ENCODE data around the gene HIVEP1.

HIVEP1 gene

DNA sequence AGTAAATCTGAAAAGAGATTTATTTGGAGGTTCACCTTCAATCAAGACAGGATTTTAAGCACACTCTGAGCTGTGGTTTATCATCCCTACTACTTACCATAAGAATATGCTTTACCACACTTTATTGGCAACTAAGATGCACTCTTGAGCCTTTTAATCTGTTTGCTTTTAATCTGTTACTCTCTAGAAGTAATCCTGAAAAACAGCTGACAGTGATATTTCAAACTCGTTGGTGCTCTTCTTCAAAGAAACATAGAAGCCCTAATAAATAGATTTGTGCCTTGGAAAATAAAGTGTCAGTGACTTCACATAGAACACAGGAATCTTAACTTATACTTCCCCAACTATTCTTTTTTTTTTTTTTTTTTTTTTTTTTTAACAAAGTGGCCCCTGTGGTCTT lies 102.9 kb downstream of the HIVEP1 start:
- DNase-seq (ENCODE audit: low read depth in 1 of 2, low spot score in 1 of 2), result no peak
- no peak for TF ChIP-seq JUND (IDR thresholded peaks at IDR 0.05; ENCODE audit: low read depth)
- in situ Hi-C loops (cut with HindIII; ENCODE audit: low pct_unique_long_range_greater_than_20kb, low sequenced_read_pairs), result no loop called here

DNA sequence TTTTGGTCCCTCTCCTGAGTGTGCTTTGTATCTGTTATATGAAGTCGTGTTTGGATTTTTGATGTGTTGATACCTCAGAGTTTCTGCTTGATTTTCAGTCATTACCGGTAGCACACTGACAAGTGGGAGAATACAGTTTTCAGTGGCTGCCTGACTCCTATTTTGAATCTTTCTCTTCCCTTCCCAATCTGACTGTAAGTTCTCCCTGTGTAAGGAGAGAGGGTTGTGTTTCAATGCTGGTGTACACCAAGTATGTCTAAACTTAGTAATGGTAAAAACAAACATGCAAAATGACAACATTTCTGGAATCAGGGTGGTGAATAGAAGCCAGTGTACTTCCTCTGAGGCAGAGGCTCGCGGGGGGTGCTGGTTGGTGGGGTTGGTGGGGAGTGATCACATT lies 103.4 kb downstream of the HIVEP1 start:
- in situ Hi-C loops (cut with HindIII; ENCODE audit: low pct_unique_long_range_greater_than_20kb, low sequenced_read_pairs), result no loop called here
- no peak for DNase-seq (ENCODE audit: low read depth in 1 of 2, low spot score in 1 of 2)
- no peak for TF ChIP-seq JUND (IDR thresholded peaks at IDR 0.05; ENCODE audit: low read depth)

DNA sequence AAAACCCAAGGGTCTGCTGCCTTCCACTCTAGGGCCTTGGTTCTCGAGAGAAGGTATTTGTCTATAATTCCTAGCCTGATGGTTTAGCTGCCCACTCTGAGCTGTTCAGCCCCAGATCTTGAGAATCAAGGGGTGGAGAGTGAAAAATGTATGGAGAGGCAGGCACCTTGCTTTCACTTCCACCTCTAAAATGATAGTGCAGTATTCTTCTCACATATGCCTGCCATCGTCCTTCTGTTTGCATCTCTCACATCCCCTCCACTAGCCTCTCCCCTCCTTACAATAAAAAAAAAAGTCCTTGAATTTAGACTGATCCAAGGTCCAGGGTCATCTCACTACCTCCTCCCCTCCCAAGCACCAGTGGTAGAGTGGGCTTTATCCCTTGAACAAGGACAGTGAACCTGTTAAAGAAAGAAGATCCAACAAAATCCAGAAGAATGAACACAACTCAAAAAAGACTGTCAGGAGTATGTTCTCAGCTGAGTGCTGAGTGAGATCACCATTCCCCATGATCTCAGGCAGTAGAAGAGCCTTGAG lies 104.2 kb downstream of the HIVEP1 start:
- in situ Hi-C loops (cut with HindIII; ENCODE audit: low pct_unique_long_range_greater_than_20kb, low sequenced_read_pairs), result no loop called here
- no peak for TF ChIP-seq JUND (IDR thresholded peaks at IDR 0.05; ENCODE audit: low read depth)
- no peak for DNase-seq (ENCODE audit: low read depth in 1 of 2, low spot score in 1 of 2)

DNA sequence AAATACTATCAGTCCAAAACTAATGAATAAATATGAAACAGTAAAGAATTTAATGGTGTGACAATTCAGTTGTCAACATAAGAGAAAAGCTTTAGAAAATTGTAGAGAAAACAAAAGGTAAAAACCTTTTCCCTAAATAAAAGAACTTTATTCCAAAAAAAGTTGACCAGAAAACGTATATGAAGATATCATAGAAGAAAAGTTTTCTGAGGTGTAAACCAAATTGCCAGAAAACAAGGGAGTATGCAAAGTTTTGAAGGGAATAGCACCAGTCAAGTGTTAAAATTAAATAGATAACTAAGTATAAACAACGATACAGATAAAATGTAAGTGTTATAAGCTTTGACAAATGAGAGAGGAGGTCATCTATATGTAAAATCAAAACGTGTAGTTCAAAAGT lies 104.9 kb downstream of the HIVEP1 start:
- no peak for DNase-seq (ENCODE audit: low read depth in 1 of 2, low spot score in 1 of 2)
- in situ Hi-C loops (cut with HindIII; ENCODE audit: low pct_unique_long_range_greater_than_20kb, low sequenced_read_pairs), result no loop called here
- no peak for TF ChIP-seq JUND (IDR thresholded peaks at IDR 0.05; ENCODE audit: low read depth)

DNA sequence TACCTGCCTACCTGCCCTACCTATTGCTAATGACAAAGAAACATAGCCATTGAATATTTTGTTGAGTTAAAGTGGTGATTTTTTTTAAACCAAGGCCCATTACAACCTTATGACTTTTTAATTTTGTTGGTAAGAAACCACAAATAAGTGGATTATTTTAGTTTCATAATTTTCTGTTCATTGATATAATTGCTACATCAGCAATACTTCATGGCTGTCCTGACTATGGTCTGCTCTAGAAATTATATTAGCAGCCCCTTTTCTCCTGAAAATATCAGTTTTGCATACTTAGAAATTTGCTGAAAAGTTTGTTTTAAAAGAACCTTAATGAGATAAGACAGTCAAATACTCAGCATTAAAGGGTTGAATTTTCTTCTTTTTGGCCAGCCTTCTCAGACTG lies 106.5 kb downstream of the HIVEP1 start:
- DNase-seq (ENCODE audit: low read depth in 1 of 2, low spot score in 1 of 2), result no peak
- in situ Hi-C loops (cut with HindIII; ENCODE audit: low pct_unique_long_range_greater_than_20kb, low sequenced_read_pairs), result no loop called here
- TF ChIP-seq JUND (IDR thresholded peaks at IDR 0.05; ENCODE audit: low read depth), result no peak

DNA sequence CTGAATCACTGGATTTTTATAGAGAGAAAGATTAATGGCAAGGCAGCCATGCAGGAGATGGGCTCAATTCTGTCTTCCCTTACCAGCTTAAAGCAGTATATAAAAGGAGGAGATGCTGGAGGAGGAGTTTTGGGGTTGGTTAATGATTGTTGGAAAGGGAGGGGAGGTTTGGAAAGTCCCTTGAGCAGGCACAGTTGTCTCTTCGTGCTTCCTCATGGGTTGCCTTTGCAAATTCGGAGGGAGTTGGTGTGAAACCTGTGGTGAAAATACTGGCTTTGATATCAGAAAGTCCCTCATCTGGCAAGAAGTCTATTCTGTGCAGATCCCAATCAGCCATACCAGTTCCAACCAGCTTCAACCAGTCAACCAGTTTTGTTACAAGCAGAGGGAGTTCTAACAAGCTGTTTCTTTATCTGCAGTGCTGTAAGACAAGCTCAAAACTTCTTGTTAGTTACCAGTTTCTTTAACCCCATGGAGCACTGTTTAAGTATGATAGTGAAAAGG lies 107.0 kb downstream of the HIVEP1 start:
- no peak for DNase-seq (ENCODE audit: low read depth in 1 of 2, low spot score in 1 of 2)
- TF ChIP-seq JUND (IDR thresholded peaks at IDR 0.05; ENCODE audit: low read depth), result no peak
- in situ Hi-C loops (cut with HindIII; ENCODE audit: low pct_unique_long_range_greater_than_20kb, low sequenced_read_pairs), result no loop called here

DNA sequence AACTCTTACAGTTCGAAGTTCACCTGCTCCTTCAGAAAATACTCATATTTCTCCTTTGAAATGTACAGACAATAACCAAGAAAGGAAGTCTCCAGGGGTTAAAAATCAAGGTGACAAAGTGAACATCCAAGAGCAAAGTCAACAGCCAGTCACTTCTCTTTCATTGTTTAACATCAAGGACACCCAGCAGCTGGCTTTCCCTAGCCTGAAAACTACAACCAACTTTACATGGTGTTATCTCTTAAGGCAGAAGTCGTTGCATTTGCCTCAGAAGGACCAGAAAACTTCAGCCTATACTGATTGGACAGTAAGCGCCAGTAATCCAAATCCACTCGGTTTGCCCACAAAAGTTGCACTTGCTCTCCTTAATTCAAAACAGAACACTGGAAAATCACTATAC lies 113.3 kb downstream of the HIVEP1 start:
- TF ChIP-seq JUND (IDR thresholded peaks at IDR 0.05; ENCODE audit: low read depth), result no peak
- no peak for DNase-seq (ENCODE audit: low read depth in 1 of 2, low spot score in 1 of 2)
- in situ Hi-C loops (cut with HindIII; ENCODE audit: low pct_unique_long_range_greater_than_20kb, low sequenced_read_pairs), result no loop called here

DNA sequence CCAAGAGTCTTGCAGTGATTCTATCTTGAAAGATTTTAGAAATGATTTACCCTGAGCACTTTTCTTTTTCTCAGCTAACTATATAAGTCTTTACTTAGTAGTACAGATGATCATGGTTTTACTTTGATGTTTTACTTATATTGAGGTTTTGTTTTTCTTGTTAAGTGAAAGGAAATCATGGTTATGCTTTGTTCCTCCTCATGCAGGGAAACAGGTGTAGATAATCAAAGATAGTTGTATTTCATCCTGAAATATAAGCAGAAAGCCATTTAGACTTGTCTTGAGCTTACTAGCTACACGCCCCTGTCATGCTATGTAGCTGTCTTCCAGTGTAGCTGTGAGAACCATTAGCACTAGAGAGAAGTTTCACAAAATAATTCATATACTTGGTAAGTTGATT lies 113.9 kb downstream of the HIVEP1 start:
- TF ChIP-seq JUND (IDR thresholded peaks at IDR 0.05; ENCODE audit: low read depth), result no peak
- in situ Hi-C loops (cut with HindIII; ENCODE audit: low pct_unique_long_range_greater_than_20kb, low sequenced_read_pairs), result no loop called here
- DNase-seq (ENCODE audit: low read depth in 1 of 2, low spot score in 1 of 2), result no peak

DNA sequence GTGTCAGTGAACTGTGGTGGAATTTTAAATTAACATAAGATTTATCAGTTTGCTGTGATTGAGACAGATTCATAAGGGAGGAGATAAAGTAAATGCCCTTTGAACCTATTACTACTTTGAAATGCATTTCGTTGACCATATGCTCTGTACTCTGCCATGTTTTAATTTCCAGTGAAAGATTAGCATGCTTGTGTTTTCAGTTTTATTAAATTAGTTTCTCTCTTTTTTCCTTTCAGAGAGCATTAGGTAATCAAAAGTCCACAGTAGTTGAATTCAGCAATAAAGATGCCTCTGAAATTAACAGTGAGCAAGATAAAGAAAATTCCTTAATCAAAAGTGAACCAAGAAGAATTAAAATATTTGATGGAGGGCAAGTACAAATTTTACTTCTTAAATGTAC lies 117.4 kb downstream of the HIVEP1 start:
- TF ChIP-seq JUND (IDR thresholded peaks at IDR 0.05; ENCODE audit: low read depth), result no peak
- DNase-seq (ENCODE audit: low read depth in 1 of 2, low spot score in 1 of 2), result no peak
- in situ Hi-C loops (cut with HindIII; ENCODE audit: low pct_unique_long_range_greater_than_20kb, low sequenced_read_pairs), result no loop called here

DNA sequence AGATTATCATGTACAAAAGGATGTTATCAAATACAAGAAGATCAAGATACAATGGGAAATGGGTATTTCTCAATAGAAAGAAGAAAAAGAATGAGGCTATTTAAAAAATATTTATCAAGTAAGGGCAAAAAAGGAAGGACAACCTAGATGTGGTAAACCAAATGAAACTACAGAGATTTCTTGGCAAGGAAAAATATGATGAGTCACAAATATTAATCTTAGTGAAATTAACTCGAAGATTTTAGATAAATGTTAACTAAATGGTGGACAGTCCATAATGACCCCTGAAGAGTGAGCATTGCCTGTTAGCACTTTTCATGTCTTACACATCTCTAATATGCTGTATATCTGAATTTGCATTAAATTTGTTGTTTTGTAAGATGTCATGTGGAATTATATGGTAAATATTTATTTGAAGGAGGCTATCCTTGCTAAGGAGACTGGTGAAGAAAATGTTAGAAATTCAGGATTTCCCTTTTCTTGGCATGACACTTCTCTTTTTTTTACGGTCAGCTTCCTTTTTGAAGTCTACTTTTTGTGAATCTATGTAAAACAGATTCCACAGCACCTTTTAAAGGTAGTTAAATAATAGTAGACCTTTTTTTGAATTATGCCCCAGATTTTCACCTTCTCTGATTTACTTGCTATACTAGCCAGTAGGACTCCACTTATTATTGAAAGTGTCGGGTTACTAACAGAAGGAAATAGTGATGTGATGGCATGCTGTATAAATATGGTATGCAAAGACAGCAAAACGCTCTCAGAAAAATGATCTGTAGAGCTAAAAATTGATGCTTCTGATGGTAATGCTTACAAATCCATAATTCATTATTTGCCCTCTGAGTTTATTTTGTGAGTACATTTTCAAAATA lies 120.5 kb downstream of the HIVEP1 start:
- no peak for TF ChIP-seq JUND (IDR thresholded peaks at IDR 0.05; ENCODE audit: low read depth)
- in situ Hi-C loops (cut with HindIII; ENCODE audit: low pct_unique_long_range_greater_than_20kb, low sequenced_read_pairs), result no loop called here
- DNase-seq (ENCODE audit: low read depth in 1 of 2, low spot score in 1 of 2), result no peak

DNA sequence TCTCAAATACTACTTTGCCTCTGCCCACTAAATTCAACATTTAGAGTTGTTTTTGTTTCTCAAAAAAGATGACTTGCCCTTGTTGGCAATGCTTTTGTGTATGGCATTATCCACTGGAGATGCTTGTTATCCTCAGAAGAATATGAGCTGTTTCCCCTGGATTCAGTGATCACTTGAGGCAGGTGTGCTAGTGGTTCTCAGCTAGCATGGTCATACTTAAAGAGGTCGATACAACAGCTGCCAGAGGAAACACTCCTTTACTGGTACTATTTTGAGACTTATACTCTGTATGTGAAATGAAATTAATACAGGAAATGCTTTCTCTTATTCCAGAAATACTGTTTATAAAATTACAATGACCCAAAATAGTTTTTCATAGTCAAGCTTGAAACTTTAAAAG lies 122.5 kb downstream of the HIVEP1 start:
- TF ChIP-seq JUND (IDR thresholded peaks at IDR 0.05; ENCODE audit: low read depth), result no peak
- DNase-seq (ENCODE audit: low read depth in 1 of 2, low spot score in 1 of 2), result no peak
- in situ Hi-C loops (cut with HindIII; ENCODE audit: low pct_unique_long_range_greater_than_20kb, low sequenced_read_pairs), result no loop called here

DNA sequence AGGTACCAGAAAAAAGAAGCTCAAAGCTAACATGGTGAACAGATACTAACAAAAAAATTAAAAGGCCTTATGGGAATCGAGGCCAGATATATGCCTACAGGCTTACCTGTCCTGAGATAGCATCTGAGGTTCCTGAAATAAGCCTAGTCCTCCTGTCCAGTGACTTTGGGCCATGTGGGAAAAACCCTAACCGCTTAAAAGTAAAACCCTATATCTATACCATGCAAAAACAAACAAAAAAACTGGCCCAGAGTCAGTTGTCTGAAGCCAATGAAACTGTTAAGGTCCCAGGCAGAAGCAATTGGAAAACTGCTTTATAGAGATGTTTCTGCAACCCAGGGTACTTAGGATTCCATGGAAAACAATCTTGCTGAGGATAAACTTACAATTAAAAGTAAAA lies 122.9 kb downstream of the HIVEP1 start:
- no peak for TF ChIP-seq JUND (IDR thresholded peaks at IDR 0.05; ENCODE audit: low read depth)
- in situ Hi-C loops (cut with HindIII; ENCODE audit: low pct_unique_long_range_greater_than_20kb, low sequenced_read_pairs), result no loop called here
- peak in 1 of 2 experiments; percentile 75 for DNase-seq (ENCODE audit: low read depth in 1 of 2, low spot score in 1 of 2)

DNA sequence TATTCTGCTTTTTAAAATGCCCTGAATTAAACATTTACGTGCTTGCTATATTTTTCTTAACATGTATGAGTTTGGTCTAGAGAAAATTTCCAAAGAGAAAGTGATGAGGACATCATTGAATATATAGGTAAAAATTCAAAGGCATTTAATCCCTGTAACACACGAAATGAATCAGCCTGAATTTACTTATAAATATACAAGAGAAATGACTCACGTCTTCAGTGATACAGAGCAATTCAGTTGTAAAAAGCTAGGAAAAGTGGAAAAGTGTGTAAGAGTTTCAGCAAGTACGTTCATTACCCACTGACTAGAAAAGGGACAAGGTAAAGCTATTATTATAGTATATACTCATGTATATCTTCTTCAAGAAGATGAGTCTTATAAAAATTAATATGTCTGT lies 124.8 kb downstream of the HIVEP1 start:
- TF ChIP-seq JUND (IDR thresholded peaks at IDR 0.05; ENCODE audit: low read depth), result no peak
- in situ Hi-C loops (cut with HindIII; ENCODE audit: low pct_unique_long_range_greater_than_20kb, low sequenced_read_pairs), result no loop called here
- no peak for DNase-seq (ENCODE audit: low read depth in 1 of 2, low spot score in 1 of 2)
